ENCODE results near the gene SFTA2. TPM values are rescaled to one million over a fixed set of nuclear protein-coding genes. Genes with fewer than 3 reads are reported as not detected.
A peak's percentile ranks its signal among the peaks of the same experiment; 100 is the strongest.

Gene SFTA2
- total and polyA plus RNA-seq, 9 of the 15 experiments (the other 6 are each of a cell fraction or from before 2014, with no cell fraction given), result not detected

- peak; percentile 97 for TF ChIP-seq MYC (IDR thresholded peaks at IDR 0.05; ENCODE audit: low read depth, low read length)
- peak; percentile 54; the same call in 1 of the 2 replicates for TF ChIP-seq MYC (CRISPR knock-in tag; IDR thresholded peaks at IDR 0.05; ENCODE audit: borderline replicate concordance, low read depth)
- TF ChIP-seq L3MBTL2 (IDR thresholded peaks at IDR 0.05), result peak; percentile 94
- TF ChIP-seq TAF1 (IDR thresholded peaks at IDR 0.05; ENCODE audit: control insufficient read depth, extremely low read depth, insufficient read depth, low read length, severe bottlenecking), result peak; percentile 82
- peak; percentile 31; the same call in 1 of the 2 replicates for TF ChIP-seq NFIC (IDR thresholded peaks at IDR 0.05)
- TF ChIP-seq EP400 (IDR thresholded peaks at IDR 0.05), result peak; percentile 89
- peak; percentile 72; the same call in 1 of the 2 replicates for TF ChIP-seq HMGXB4 (CRISPR knock-in tag; IDR thresholded peaks at IDR 0.05)
- peak; percentile 95 for TF ChIP-seq CCNT2 (IDR thresholded peaks at IDR 0.05; ENCODE audit: borderline replicate concordance, extremely low read depth, insufficient read length, low read depth, low read length)
- TF ChIP-seq MAZ (CRISPR knock-in tag; conservative IDR thresholded peaks at IDR 0.05 in 1 of 2, IDR thresholded peaks at IDR 0.05 in 1 of 2), result peak; percentile 85 to 88
- peak; percentile 78; the same call in 1 of the 2 replicates for TF ChIP-seq ELF2 (CRISPR knock-in tag; IDR thresholded peaks at IDR 0.05)
- TF ChIP-seq TARDBP (IDR thresholded peaks at IDR 0.05), result peak; percentile 61; the same call in 1 of the 2 replicates
- TF ChIP-seq ZBTB12 (CRISPR knock-in tag; IDR thresholded peaks at IDR 0.05), result 0 out of 2 replicates have a peak, but pooled peaks have one; percentile 6
- TF ChIP-seq HDAC1 (IDR thresholded peaks at IDR 0.05), result peak in 1 of 2 experiments; percentile 47; a peak in 1 of 4 replicates
- TF ChIP-seq FOXP4 (CRISPR knock-in tag; IDR thresholded peaks at IDR 0.05; ENCODE audit: borderline replicate concordance), result 0 out of 2 replicates have a peak, but pooled peaks have one; percentile 22
These were observed 17.7 kb downstream of the SFTA2 start, which contains the start of gene VARS2 (continued) for GRCh38 chr6:30914076-30914853.

Measured in K562 (cell line).